Activated T-helper 9 cell treated with anti-CD3 and anti-CD28 coated beads, Interleukin-2, amount 50 U/mL, for 16 hours (primary cell): ENCODE results near the gene TMEM86A.

Experiments used
- DNase-seq: peaks from one replicate; pipeline ENCODE4 v3.0.0-alpha.2; 2020; ENCODE audit warnings: low read depth

Gene TMEM86A

GRCh38 chr11:18726040-18726439 is 27.5 kb downstream of the TMEM86A start, which contains the start of gene IGSF22:
IGSF22 (minus strand) TSS chr11:18726188; CDS start chr11:18724236, 1,952 bp downstream.
- DNase-seq = no peak

GRCh38 chr11:18727479-18728236 is 29.1 kb downstream of the TMEM86A start:
- no peak for DNase-seq

DNA sequence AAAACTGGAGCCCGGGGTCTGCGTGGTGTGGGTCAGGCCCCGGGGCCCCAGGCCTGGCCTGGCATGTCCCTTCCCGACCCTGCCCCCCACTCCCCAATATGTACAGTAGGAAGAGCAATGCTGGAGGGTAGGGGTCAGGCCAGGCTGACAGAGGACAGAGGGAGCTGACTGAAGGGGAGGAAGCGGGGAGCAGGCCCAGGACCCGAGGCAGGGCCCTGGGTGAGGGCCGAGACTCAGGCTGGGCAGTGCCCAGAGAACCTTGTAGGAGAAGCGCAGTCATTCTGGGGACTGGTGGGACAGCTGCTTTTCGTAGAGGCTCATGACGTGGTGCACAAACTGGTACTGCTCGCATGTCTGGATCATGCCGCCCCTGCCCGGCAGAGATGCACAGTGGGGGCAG is 30.1 kb downstream of the TMEM86A start:
- no peak for DNase-seq

- DNase-seq = no peak
Measured at GRCh38 chr11:18729426-18729825, 30.8 kb downstream of the TMEM86A start.

DNA sequence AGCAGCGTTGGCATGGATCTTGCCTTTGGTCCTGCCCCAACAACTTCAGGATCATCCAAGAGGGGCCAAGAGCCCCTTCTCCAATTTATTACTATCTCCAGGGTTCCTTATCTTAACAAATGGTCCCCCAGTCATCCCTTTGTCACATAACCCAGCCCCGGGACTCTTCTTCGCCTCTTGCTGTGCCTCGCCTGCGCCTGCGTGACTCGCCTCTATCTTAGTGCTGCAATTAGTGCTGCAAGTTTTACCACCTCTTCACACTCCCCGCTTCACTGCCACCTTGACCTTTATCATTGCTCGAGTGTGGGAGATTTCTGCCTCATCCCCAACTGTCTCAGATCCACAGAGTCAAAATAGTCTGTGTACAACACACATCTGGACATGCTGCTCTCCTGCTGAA is 31.4 kb downstream of the TMEM86A start:
- no peak for DNase-seq

GRCh38 chr11:18731441-18731840 is 32.9 kb downstream of the TMEM86A start:
- no peak for DNase-seq

DNA sequence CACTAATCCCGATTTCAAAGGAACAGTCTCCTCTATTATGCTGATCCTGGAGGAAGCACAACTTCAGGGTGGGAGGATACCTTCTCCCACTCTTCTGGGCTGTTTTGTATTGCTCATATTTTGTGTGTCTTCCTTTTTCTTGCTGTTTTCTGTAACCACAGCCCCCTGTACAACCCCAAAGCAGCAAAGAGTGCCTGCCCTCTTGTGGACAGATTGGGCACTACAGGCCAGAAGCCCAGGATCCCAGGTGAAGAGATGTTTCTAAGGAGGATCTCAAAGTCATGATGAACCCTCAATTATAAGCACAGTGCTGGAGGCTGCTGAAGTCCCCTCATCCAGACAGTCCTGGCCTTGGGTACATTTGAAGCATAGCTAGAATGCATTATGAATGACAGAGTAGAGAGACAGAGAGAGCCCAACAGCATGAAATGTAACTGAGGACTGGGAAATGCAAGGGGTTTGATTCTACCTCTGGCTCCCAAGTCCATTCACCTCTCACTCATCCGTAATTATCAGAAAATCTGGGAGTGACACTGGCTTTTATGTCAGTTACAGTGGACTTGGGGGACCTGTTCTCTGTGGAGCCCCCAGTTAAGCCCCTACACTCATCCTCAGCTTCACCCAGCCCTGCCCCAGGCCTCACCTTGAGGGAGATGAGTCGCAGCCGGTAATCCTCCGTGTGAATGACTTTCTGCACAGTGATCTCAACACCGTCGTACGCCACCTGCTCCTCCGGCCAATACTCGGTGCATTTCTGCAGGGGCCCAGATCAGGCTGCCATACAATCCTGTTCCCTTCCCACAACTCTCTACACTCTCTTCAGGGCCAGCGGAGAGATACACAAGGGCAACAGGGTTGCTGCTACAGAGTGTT is 33.6 kb downstream of the TMEM86A start:
- DNase-seq = peak; percentile 53

GRCh38 chr11:18733202-18733601 is 34.6 kb downstream of the TMEM86A start:
- DNase-seq = no peak

DNA sequence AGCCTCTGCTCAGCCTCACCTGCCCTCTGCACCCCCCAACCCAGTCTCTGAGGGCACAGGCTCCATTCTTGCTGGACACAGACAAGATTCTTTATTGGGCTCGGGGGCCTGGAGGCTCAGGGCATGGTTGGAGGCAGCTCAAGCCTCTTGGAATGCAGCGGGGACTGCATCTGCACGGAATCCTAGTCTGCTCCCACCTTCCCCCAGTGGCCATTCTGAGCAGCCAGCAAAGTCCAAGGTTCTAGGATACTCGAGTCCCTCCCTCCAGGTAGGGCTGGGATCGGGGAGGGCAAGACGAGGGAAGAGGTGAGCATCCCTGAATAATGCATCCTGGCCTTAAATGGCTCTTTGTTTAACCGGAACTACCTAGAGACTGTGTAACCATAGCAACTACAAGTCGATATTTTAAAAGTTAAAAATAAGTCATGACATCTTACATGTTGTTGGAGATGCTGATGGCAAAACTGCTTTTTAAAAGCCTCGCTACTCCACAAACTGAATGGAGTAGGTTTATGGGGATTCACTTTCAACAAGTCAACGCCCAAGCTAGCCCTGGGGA is 38.1 kb downstream of the TMEM86A start:
- DNase-seq = no peak

DNA sequence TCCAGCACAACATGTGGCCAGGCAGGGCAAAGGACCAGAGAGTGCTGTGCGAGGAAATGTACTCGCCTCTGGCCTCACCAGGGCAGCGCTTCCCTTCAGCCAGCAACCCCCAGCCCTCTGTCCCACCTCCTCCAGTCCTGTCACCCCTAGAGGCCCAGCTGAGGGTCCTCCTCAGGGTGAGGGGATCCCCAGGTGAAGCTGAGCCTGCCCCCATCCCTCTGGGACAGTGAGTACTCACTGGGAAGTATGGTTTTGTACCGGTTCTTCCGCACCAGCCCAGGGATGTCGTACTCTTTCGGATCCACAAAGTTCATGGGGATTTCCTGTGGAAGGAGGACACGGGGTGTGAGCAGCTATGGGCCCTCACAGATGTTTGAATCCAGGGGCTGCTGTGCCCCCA is 39.1 kb downstream of the TMEM86A start:
- no peak for DNase-seq

DNA sequence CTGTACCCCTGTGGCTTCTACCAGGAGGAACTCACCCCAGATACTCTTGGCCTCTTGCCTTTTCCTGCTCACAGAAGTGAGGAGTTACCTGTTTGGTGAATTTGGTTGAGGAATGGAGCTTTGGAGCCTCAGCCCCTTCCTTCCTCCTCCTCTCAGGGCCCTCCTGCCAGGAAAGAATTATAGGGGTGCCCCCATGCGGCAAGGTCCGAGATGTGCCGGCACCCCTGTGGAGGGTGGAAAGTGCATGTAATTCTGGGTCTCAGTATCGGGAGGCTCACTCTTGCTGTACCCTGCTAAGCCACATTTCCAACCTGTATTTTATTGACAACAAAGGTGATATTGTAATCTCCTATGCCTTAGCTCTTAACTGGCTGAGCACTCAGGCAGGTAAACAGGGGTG is 41.1 kb downstream of the TMEM86A start:
- DNase-seq = no peak

DNA sequence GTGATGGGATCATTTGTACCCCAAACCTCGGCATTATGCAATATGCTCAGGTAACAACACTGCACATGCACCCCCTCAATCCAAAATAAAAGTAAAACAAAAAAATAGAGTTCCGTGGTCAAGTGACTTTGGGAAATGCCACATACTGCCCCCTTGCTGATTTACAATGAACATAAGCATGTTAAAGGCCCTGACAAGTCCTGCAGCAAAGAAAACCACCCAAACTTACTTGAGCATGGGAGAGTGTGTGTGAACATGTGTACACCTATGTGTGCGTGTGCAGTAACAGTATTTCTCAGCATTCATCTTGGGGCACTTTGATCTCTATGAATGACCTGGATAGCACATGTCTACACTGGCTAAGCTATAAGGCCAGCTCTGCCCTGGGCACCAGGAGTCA is 43.2 kb downstream of the TMEM86A start:
- DNase-seq = no peak

- no peak for DNase-seq
Measured at GRCh38 chr11:18743365-18743764, 44.8 kb downstream of the TMEM86A start.

GRCh38 chr11:18743900-18744514 is 45.4 kb downstream of the TMEM86A start:
- no peak for DNase-seq

- no peak for DNase-seq
Measured at GRCh38 chr11:18745251-18745650, 46.7 kb downstream of the TMEM86A start.

GRCh38 chr11:18748766-18749365 is 50.3 kb downstream of the TMEM86A start:
- DNase-seq = no peak

DNA sequence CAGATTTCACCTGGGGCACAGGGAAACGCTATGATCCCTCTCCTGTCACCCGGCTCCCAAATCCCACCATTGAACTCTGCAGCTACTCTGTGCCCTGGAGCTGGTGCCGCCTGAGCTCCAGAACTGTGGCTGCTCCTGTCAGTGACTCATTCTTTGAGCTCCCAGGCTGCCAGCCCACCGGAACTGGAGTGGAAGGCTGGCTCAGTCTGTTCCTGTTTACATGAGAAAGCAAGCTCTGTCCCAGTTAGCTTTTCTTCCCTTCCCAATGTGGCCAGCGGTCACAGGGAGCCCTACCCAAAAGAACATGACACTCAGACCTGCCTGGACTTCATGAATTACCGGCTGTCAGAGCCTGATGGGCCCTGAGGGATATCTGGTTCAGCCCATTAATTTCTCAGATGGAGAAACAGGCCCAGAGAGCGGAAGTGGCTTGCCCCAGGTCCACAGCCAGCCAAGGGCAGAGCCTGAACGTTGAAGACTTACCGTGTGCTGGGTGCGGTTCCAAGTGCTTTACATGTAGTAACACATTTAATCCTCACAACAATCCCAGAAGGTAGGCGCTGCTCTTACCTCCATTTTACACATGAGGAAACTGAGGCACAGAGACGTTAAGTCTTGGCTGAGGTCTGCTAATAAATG is 51.2 kb downstream of the TMEM86A start:
- DNase-seq = no peak

DNA sequence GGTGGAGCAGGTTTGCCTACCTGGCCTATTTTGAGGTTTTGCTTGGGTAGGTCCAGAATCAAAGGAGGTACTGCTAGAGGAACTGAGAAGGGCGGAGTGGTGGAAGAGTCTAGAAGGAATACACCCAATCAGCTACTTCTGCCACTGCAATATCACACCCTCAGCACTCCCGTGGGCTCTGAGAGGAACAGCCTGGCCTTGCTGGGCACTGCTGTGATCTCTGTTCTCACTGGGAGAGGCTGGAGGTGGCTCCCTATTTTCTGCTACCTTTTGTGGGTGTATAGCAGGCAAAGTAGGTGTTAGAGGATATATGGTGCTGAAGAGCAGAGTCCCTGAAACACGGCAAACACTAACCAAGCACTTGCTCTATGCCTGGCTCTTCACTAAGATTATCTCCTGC is 52.4 kb downstream of the TMEM86A start:
- no peak for DNase-seq

GRCh38 chr11:18752502-18752901 is 53.9 kb downstream of the TMEM86A start:
- DNase-seq = no peak

DNA sequence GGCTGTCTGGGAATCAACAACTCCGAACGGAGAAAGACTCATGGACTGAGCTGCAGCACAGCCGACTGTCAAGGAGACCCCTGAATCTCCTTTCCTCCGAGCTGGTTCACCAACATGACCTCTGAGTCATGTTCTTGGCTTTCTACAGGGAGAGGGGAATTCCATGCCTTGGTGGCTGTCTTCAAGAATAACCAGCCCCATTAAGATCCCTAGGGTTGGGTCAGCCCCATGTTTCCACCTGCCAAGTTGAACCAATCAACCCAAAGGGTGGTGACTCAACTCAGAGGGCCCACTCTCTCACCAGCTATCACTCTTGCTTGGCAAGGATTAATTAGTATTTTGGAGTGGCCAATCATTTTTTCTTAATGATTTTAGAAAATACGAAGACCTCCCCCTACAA is 55.7 kb downstream of the TMEM86A start:
- DNase-seq = no peak
